ENCODE results near the gene ABHD6.

- no peak for TF ChIP-seq CTCF (IDR thresholded peaks at IDR 0.05; ENCODE audit: low read depth, low read length)
- TF ChIP-seq EZH2phosphoT487 (IDR thresholded peaks at IDR 0.05; ENCODE audit: low read depth) = no peak
Observed at GRCh38 chr3:58308728-58309127, 71.1 kb downstream of the ABHD6 start.
